ENCODE results near the gene TUBGCP2.

- TF ChIP-seq POLR2AphosphoS5 (IDR thresholded peaks at IDR 0.05; ENCODE audit: low read depth, low read length) (no peak), POLR2A (IDR thresholded peaks at IDR 0.05; ENCODE audit: borderline replicate concordance, extremely low read depth, insufficient read depth, insufficient read length) (no peak), EZH2phosphoT487 (IDR thresholded peaks at IDR 0.05; ENCODE audit: borderline replicate concordance) (no peak), CTCF (IDR thresholded peaks at IDR 0.05 in 2 of 3, conservative IDR thresholded peaks at IDR 0.05 in 1 of 3; ENCODE audit: borderline replicate concordance in 1 of 3, insufficient read depth in 1 of 3, low read depth in 2 of 3, low read length in 2 of 3) (no peak), MAX (IDR thresholded peaks at IDR 0.05) (no peak), TCF7L2 (IDR thresholded peaks at IDR 0.05; ENCODE audit: borderline replicate concordance, extremely low read depth, insufficient read depth, insufficient read length) (no peak), FOSL1 (IDR thresholded peaks at IDR 0.05; ENCODE audit: low read depth) (no peak)
These were observed 62.4 kb downstream of the TUBGCP2 start for GRCh38 chr10:133246236-133246626.
